Measurements from ENCODE around the gene SETD1A.
"Not testable (repeated sequence)": the region's sequence is repeated elsewhere in the genome, so short reads cannot be mapped to it uniquely, and the experiment has no call there.

SETD1A gene

DNA sequence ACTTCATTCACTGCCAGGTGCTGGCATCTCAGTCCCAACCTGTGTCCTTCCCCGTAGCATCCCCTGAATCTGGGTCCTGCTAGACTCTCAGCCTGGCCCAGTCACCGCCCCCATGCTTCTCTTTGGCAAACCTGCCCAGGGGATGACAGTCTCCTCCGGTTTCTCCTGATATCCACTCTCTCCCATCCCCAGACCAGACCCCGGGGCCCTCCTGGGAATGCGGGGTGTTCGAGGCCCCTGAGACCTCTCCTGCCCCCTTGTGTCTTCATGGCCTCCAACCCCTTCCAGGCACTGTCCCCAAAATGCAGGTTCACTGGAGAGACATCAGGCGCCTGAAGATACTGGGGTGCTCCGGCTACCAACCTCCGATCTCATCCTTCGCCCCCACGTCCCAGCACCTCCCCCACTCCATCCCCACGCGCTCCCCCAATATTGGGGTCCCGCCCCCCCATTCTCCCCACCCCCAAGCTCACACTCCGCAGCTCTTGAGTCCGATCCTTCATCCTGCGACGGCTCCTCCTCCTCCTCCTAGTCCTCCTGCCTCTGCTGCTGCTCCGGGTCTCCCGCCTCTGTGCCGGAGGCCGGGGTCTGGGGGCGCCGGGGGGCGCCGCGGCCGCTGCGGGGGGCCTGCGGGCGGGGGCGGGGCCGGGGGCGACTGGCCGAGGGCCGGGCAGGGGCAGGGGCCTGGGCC lies 52.5 kb downstream of the SETD1A start:
- DNase-seq: no peak
- Histone ChIP-seq H4K91ac (ENCODE audit: low read depth, low read length) (no peak overlapping the region), H3K27me3 (ENCODE audit: insufficient read depth, low read length) (peaks cover 14% of the 10 kb centered on the region), H4K8ac (ENCODE audit: low read depth, low read length) (no peak overlapping the region), H3K4me1 (ENCODE audit: control insufficient read depth in 1 of 2, insufficient read depth in 2 of 2, low read length in 2 of 2) (no peaks in the 10 kb centered on the region), H3K36me3 (ENCODE audit: control insufficient read depth in 1 of 2, insufficient read depth in 2 of 2, low read length in 2 of 2) (no peaks in the 10 kb centered on the region), H3K79me1 (ENCODE audit: low read length) (no peaks in the 10 kb centered on the region), H3K4me2 (ENCODE audit: low read length) (no peak overlapping the region), H2BK12ac (ENCODE audit: low read length) (no peak overlapping the region), H2AFZ (ENCODE audit: insufficient read depth, low read length, poor library complexity) (no peak overlapping the region), H3K14ac (ENCODE audit: low read length) (no peak overlapping the region), H3K79me2 (ENCODE audit: control insufficient read depth, insufficient read depth, low read length, poor library complexity) (no peaks in the 10 kb centered on the region), H3K18ac (ENCODE audit: low read length) (no peak overlapping the region), H2AK5ac (ENCODE audit: low read length) (no peak overlapping the region), H3K9ac (ENCODE audit: low read length) (no peak overlapping the region), H4K12ac (ENCODE audit: low read depth, low read length) (no peak overlapping the region), H3K9me3 (ENCODE audit: insufficient read depth, low read depth, low read length) (peaks cover 4% of the 10 kb centered on the region), H3K4me3 (ENCODE audit: low read depth, low read length) (no peak overlapping the region), H2BK5ac (ENCODE audit: low read depth, low read length, poor library complexity) (no peak overlapping the region), H3K27ac (ENCODE audit: low read depth, low read length) (no peak overlapping the region), H3K23ac (ENCODE audit: low read length) (no peak overlapping the region), H3K4ac (ENCODE audit: low read depth, low read length) (no peak overlapping the region), H2BK120ac (ENCODE audit: insufficient read depth, low read length, poor library complexity) (no peak overlapping the region)
- no CpG with 5 or more reads among the region's 36 CpGs for WGBS (ENCODE audit: extremely low coverage, insufficient coverage, insufficient read length)

DNA sequence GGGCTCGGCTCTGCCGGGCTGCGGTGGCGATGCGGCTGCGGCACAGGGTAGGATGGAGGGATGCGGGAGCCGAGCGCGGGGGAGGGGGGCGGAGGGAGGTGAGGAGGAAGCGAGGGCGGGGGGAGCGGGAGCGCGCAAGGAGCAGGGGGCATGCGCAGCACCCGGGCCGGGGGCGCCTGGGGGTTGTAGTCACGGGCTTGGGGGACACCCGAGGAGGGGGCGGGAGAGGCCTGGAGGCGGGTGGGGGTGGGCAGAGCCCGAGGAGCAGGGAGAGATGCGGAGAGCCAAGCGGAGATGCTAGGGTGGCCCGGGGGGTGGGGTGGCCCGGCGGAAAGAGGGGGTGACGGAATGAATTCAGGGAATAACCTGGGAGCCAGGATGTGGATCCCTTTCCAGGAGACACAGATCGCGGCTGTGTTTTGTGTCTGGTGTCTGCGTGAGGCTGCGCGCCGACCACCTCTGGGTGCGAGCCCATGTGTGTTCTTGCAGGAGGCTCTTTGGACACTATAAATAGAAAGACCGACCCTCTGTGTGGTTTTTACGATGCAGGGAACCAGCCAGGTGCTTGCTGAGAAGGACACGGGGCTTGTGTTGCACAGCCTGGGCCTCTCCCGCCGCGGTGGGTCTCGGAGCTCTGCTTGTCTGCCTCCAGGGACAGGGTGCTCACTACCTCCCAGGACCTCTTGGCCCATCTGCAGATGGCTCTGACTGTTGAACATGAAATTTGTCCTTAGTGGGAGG lies 53.2 kb downstream of the SETD1A start, which contains the start of gene STX1B:
Gene STX1B (minus strand): TSS at position 54 of the 741 bp plus-strand sequence. CDS start 242 bp downstream, outside the sequence.
- Histone ChIP-seq H3K36me3 (ENCODE audit: control insufficient read depth in 1 of 2, insufficient read depth in 2 of 2, low read length in 2 of 2) (no peaks in the 10 kb centered on the region), H3K9ac (ENCODE audit: low read length) (no peak within 1 kb of the TSS), H3K27ac (ENCODE audit: low read depth, low read length) (no peak within 1 kb of the TSS), H3K4ac (ENCODE audit: low read depth, low read length) (no peak within 1 kb of the TSS), H2AFZ (ENCODE audit: insufficient read depth, low read length, poor library complexity) (no peak within 1 kb of the TSS), H3K9me3 (ENCODE audit: insufficient read depth, low read depth, low read length) (peaks cover 4% of the 10 kb centered on the region), H3K14ac (ENCODE audit: low read length) (no peak within 1 kb of the TSS), H3K4me2 (ENCODE audit: low read length) (no peak within 1 kb of the TSS), H3K27me3 (ENCODE audit: insufficient read depth, low read length) (peaks cover 14% of the 10 kb centered on the region), H4K91ac (ENCODE audit: low read depth, low read length) (no peak within 1 kb of the TSS), H3K4me1 (ENCODE audit: control insufficient read depth in 1 of 2, insufficient read depth in 2 of 2, low read length in 2 of 2) (no peaks in the 10 kb centered on the region), H3K23ac (ENCODE audit: low read length) (no peak within 1 kb of the TSS), H2BK12ac (ENCODE audit: low read length) (no peak within 1 kb of the TSS), H2AK5ac (ENCODE audit: low read length) (no peak within 1 kb of the TSS), H3K4me3 (ENCODE audit: low read depth, low read length) (no peak within 1 kb of the TSS), H3K79me1 (ENCODE audit: low read length) (no peaks in the 10 kb centered on the region), H2BK5ac (ENCODE audit: low read depth, low read length, poor library complexity) (no peak within 1 kb of the TSS), H2BK120ac (ENCODE audit: insufficient read depth, low read length, poor library complexity) (no peak within 1 kb of the TSS), H4K12ac (ENCODE audit: low read depth, low read length) (no peak within 1 kb of the TSS), H3K79me2 (ENCODE audit: control insufficient read depth, insufficient read depth, low read length, poor library complexity) (no peaks in the 10 kb centered on the region), H3K18ac (ENCODE audit: low read length) (no peak within 1 kb of the TSS), H4K8ac (ENCODE audit: low read depth, low read length) (no peak within 1 kb of the TSS)
- no CpG with 5 or more reads among the region's 45 CpGs for WGBS (ENCODE audit: extremely low coverage, insufficient coverage, insufficient read length)
- DNase-seq: no peak

DNA sequence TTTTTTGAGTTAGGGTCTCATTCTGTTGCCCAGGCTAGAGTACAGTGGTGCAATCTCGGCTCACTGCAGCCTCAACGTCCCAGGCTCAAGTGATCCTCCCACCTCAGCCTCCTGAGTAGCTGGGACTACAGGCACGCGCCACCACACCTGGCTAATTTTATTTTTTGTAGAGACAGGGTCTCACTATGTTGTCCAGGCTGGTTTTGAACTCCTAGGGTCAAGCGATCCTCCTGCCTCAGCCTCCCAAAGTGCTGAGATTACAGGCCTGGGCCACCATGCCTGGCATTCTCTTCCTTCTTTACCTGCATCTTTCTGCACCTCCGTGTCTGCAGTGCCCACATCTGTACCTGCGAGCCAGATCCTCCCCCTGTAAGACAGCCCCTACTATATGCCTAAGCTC lies 54.3 kb downstream of the SETD1A start:
- H4K8ac ChIP-seq (ENCODE audit: low read depth, low read length); DNase-seq; H3K14ac ChIP-seq (ENCODE audit: low read length); H3K4me1 ChIP-seq (ENCODE audit: control insufficient read depth in 1 of 2, insufficient read depth in 2 of 2, low read length in 2 of 2); H4K12ac ChIP-seq (ENCODE audit: low read depth, low read length); H3K36me3 ChIP-seq (ENCODE audit: control insufficient read depth in 1 of 2, insufficient read depth in 2 of 2, low read length in 2 of 2); H2AK5ac ChIP-seq (ENCODE audit: low read length); H3K4ac ChIP-seq (ENCODE audit: low read depth, low read length); H3K18ac ChIP-seq (ENCODE audit: low read length); H2BK12ac ChIP-seq (ENCODE audit: low read length); H3K27ac ChIP-seq (ENCODE audit: low read depth, low read length); H2BK5ac ChIP-seq (ENCODE audit: low read depth, low read length, poor library complexity); H3K4me2 ChIP-seq (ENCODE audit: low read length); H3K23ac ChIP-seq (ENCODE audit: low read length); H2AFZ ChIP-seq (ENCODE audit: insufficient read depth, low read length, poor library complexity); H3K9me3 ChIP-seq (ENCODE audit: insufficient read depth, low read depth, low read length); H2BK120ac ChIP-seq (ENCODE audit: insufficient read depth, low read length, poor library complexity); H3K4me3 ChIP-seq (ENCODE audit: low read depth, low read length); H3K9ac ChIP-seq (ENCODE audit: low read length); H3K79me1 ChIP-seq (ENCODE audit: low read length); H3K79me2 ChIP-seq (ENCODE audit: control insufficient read depth, insufficient read depth, low read length, poor library complexity); H4K91ac ChIP-seq (ENCODE audit: low read depth, low read length): not testable (repeated sequence)
- peaks cover 14% of the 10 kb centered on the region for H3K27me3 ChIP-seq (ENCODE audit: insufficient read depth, low read length)
- WGBS (ENCODE audit: extremely low coverage, insufficient coverage, insufficient read length): no CpG with 5 or more reads among the region's 7 CpGs

- not testable (repeated sequence) for H3K36me3 ChIP-seq (ENCODE audit: control insufficient read depth in 1 of 2, insufficient read depth in 2 of 2, low read length in 2 of 2); H3K79me1 ChIP-seq (ENCODE audit: low read length); H2BK120ac ChIP-seq (ENCODE audit: insufficient read depth, low read length, poor library complexity); H4K8ac ChIP-seq (ENCODE audit: low read depth, low read length); DNase-seq; H2AK5ac ChIP-seq (ENCODE audit: low read length); H3K4ac ChIP-seq (ENCODE audit: low read depth, low read length); H3K27ac ChIP-seq (ENCODE audit: low read depth, low read length); H4K91ac ChIP-seq (ENCODE audit: low read depth, low read length); H3K4me2 ChIP-seq (ENCODE audit: low read length); H3K9me3 ChIP-seq (ENCODE audit: insufficient read depth, low read depth, low read length); H3K9ac ChIP-seq (ENCODE audit: low read length); H3K14ac ChIP-seq (ENCODE audit: low read length); H4K12ac ChIP-seq (ENCODE audit: low read depth, low read length); H3K18ac ChIP-seq (ENCODE audit: low read length); H3K4me1 ChIP-seq (ENCODE audit: control insufficient read depth in 1 of 2, insufficient read depth in 2 of 2, low read length in 2 of 2); H2AFZ ChIP-seq (ENCODE audit: insufficient read depth, low read length, poor library complexity); H2BK5ac ChIP-seq (ENCODE audit: low read depth, low read length, poor library complexity); H3K23ac ChIP-seq (ENCODE audit: low read length); H2BK12ac ChIP-seq (ENCODE audit: low read length); H3K79me2 ChIP-seq (ENCODE audit: control insufficient read depth, insufficient read depth, low read length, poor library complexity); H3K4me3 ChIP-seq (ENCODE audit: low read depth, low read length)
- peaks cover 14% of the 10 kb centered on the region for H3K27me3 ChIP-seq (ENCODE audit: insufficient read depth, low read length)
These were observed 55.7 kb downstream of the SETD1A start for GRCh38 chr16:31013292-31013691.
